Large intestine (tissue), 3 donors: ENCODE measurements around the gene RNF112. TPM values are rescaled to one million over a fixed set of nuclear protein-coding genes. Genes with fewer than 3 reads are reported as not detected.

Experiments
- DNase-seq, 2 donors: peaks; one replicate each; pipeline versions ENCODE4 v3.0.0 to v3.0.0-alpha.2; 2013
- H3K27ac ChIP-seq: one replicate; pipeline ENCODE4 v1.5.1; 2013; ENCODE audit warnings: low read length
- H3K27me3 ChIP-seq: 2 replicates; pipeline ENCODE4 v1.6.1; 2013; ENCODE audit warnings: low read length; ENCODE audit not compliant: control insufficient read depth, insufficient read depth
- H3K36me3 ChIP-seq: 2 replicates; pipeline ENCODE4 v1.6.1; 2013; ENCODE audit warnings: low read length; ENCODE audit not compliant: control insufficient read depth, insufficient read depth
- H3K4me1 ChIP-seq: one replicate; pipeline ENCODE4 v1.6.1; 2013; ENCODE audit warnings: low read length; ENCODE audit not compliant: control insufficient read depth, insufficient read depth
- H3K4me3 ChIP-seq: one replicate; pipeline ENCODE4 v1.5.1; 2013; ENCODE audit warnings: low read length
- H3K9me3 ChIP-seq: one replicate; pipeline ENCODE4 v1.6.1; 2013; ENCODE audit warnings: mild to moderate bottlenecking, low read depth, low read length, moderate library complexity; ENCODE audit not compliant: control insufficient read depth
- WGBS: methylation state at CpG from one replicate; pipeline ENCODE4 v1.1.5; 2013; ENCODE audit warnings: low lambda C conversion rate; ENCODE audit not compliant: insufficient coverage; 5-methylcytosine and 5-hydroxymethylcytosine counted together
- polyA plus RNA-seq: library from polyadenylated mRNA; unstranded; fragments of 120-200 nt; gene quantifications from one replicate; pipeline ENCODE4 v1.2.1, GENCODE V29; 2013

RNF112 gene
- polyA plus RNA-seq, 1 donor: 3.7 TPM

DNA sequence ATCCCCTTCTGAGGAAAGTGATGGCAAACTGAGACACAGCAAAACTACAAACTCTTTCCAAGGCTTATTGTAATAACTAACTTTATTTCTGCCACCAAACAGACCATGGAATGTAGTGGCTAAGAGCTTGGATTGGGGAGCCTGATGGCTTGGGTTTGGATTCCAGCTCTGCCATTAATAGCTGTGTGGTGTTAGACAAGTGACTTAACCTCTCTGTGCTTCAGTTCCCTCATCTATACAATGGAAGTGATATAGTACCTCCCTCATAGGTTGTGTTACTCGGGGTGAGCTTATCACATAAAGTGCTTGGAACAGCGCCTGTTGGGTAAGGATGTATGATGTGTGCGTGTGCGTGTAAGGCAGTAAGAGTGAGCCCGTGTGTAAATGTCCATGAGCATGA lies 5.9 kb upstream of the RNF112 start:
- H3K4me3 ChIP-seq: no peak overlapping the region
- H3K9me3 ChIP-seq: no peaks in the 10 kb centered on the region
- no peaks in the 10 kb centered on the region for H3K27me3 ChIP-seq
- no CpG with 5 or more reads among the region's 5 CpGs for WGBS
- DNase-seq: no peak
- no peak overlapping the region for H3K27ac ChIP-seq
- no peaks in the 10 kb centered on the region for H3K4me1 ChIP-seq
- H3K36me3 ChIP-seq: no peaks in the 10 kb centered on the region

DNA sequence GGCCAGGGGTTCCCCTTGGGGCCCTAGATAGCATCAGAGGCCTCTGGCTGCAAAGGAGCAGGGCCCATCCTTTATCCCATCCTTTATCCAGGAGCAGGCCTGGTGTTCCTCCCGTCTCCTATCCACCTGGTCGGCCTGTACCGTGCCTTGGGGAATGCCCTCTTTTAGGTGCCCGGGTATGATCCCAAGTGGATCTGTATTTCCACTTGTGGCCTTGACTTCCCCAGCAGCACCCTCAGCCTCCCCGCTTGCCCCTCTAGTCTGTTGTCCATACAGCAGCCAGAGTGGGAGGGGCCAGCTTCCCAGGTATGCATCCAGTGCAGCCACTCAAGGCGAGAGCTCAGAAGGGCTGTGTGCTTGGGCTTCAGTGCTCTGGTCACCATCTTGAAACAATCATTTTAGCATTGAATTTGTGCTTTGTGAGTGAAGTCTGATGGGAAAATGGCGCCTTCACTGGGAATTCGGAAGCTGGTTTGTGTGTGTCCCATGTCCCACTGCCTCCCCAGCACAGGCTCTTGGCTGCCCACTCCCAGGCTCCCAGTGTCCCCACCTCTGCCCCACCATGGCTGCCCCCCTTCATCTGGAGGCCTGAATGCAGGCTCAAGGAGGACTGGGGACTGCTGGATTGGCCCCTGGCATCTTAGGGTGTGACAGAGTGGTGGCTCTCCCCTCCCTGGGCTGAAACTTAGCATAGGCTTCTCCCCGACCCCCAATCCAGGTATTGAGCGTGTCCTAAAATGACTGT lies 3.3 kb upstream of the RNF112 start:
- no CpG with 5 or more reads among the region's 10 CpGs for WGBS
- Histone ChIP-seq H3K4me1 (no peaks in the 10 kb centered on the region), H3K9me3 (no peaks in the 10 kb centered on the region), H3K4me3 (no peak overlapping the region), H3K27me3 (no peaks in the 10 kb centered on the region), H3K36me3 (no peaks in the 10 kb centered on the region), H3K27ac (no peak overlapping the region)
- DNase-seq: no peak

DNA sequence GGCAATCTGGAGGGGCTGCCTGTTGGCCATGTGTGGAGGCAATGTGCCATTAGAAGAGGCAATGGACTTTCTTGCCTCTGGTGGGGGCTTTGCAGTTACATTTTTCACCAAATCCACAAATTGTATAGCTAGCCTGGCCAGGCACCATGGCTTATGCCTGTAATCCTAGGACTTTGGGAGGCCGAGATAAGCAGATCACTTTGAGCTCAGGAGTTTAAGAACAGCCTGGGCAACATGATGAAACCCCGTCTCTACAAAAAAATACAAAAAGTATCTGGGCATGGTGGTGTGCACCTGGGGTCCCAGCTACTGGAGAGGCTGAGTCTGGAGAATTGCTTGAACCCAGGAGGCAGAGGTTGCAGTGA lies 2.7 kb upstream of the RNF112 start:
- Histone ChIP-seq H3K4me1 (no peaks in the 10 kb centered on the region), H3K36me3 (no peaks in the 10 kb centered on the region), H3K9me3 (no peaks in the 10 kb centered on the region), H3K27me3 (no peaks in the 10 kb centered on the region), H3K4me3 (no peak overlapping the region), H3K27ac (no peak overlapping the region)
- no peak for DNase-seq
- no CpG with 5 or more reads among the region's 2 CpGs for WGBS

DNA sequence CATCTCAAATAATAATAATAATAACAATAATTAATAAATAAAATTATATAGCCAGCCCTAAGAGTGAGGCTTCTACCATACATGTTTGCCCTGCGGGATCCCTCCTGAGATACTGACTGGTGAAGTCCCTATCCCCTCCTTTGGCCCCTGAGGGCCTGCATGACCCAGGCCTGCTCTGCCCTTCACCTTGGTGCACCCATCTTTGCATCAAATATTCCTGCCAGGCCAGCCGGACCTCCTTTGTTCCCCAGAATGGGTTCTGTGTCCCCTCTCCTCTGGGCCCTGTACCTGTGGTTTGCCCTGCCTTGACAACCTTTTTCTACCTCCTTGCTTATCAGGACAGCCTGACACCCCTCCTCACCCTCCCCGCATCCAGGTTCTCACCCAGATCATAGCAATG lies 2.0 kb upstream of the RNF112 start:
- Histone ChIP-seq H3K36me3 (no peaks in the 10 kb centered on the region), H3K27me3 (no peaks in the 10 kb centered on the region), H3K9me3 (no peaks in the 10 kb centered on the region), H3K4me3 (no peak overlapping the region), H3K4me1 (no peaks in the 10 kb centered on the region), H3K27ac (no peak overlapping the region)
- no peak for DNase-seq
- no CpG with 5 or more reads among the region's 3 CpGs for WGBS

DNA sequence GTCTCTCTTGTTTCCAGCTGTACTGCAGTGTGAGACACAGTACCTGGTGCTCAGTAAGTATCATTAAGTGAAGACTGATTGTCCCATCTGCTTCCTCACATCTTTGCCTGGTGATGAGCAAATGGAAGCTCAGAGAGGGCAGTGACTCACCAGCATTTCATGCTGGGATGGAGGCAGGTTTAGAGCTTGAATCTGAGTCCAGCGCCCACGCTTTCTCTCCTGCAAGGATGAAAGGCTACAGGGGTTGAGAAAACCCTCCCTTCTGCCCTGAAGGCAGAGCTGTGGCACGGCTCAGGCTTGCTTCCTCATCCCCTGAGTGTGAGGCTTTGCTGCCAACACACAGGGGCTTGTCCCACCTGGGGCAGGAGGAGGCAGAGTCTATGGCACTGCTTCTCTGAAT lies 1.5 kb upstream of the RNF112 start:
- no peak overlapping the region for H3K4me3 ChIP-seq
- no peaks in the 10 kb centered on the region for H3K36me3 ChIP-seq
- DNase-seq: no peak
- H3K27ac ChIP-seq: no peak overlapping the region
- no CpG with 5 or more reads among the region's 3 CpGs for WGBS
- H3K27me3 ChIP-seq: no peaks in the 10 kb centered on the region
- H3K4me1 ChIP-seq: no peaks in the 10 kb centered on the region
- H3K9me3 ChIP-seq: no peaks in the 10 kb centered on the region

DNA sequence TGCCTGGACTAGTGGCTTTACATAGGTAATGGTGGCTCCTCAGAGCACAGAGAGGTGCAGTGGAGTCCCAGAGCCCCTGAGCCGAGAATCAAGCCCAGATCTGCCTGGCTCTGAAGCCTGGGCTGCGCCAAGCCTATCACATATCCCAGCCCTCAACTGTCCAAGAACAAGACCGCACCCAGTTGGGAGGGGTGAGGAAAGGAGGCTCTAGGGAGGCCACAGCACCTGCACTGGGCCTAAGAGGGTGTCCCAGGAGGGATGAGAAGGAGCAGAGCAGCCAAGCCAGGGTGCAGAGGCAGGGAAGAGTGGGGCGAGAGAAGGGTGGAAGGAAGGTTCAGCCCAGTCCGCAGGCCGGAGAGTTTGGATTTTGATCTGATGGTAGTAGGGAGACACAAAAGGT lies 941 bp upstream of the RNF112 start:
- Histone ChIP-seq H3K4me1 (no peaks in the 10 kb centered on the region), H3K27ac (no peak overlapping the region), H3K36me3 (no peaks in the 10 kb centered on the region), H3K9me3 (no peaks in the 10 kb centered on the region), H3K4me3 (no peak overlapping the region), H3K27me3 (no peaks in the 10 kb centered on the region)
- no peak for DNase-seq
- WGBS: no CpG with 5 or more reads among the region's 6 CpGs

DNA sequence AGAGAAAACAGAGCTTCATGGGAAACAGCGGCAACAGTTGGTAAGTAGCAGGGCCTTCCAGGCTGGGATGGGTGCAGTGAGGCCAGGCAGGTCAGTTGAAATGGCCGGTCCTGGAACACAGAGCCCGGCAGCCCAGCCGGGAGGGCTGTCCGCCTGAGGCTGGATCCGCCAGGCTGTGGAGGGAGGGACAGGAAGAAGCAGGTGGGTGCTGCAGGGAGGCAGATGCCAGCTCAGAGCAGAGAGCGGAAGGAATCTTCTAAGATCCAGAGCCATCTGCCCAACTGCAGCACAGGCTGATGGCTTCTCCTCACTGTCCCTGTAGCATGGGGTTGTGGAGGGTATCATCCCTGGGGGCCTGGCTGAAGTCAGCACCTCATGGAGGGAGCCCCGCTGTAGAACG lies 599 bp downstream of the RNF112 start:
- no peak for DNase-seq
- no peaks in the 10 kb centered on the region for H3K27me3 ChIP-seq
- no peak overlapping the region for H3K27ac ChIP-seq
- no peak overlapping the region for H3K4me3 ChIP-seq
- H3K4me1 ChIP-seq: no peaks in the 10 kb centered on the region
- no CpG with 5 or more reads among the region's 9 CpGs for WGBS
- no peaks in the 10 kb centered on the region for H3K9me3 ChIP-seq
- H3K36me3 ChIP-seq: no peaks in the 10 kb centered on the region

DNA sequence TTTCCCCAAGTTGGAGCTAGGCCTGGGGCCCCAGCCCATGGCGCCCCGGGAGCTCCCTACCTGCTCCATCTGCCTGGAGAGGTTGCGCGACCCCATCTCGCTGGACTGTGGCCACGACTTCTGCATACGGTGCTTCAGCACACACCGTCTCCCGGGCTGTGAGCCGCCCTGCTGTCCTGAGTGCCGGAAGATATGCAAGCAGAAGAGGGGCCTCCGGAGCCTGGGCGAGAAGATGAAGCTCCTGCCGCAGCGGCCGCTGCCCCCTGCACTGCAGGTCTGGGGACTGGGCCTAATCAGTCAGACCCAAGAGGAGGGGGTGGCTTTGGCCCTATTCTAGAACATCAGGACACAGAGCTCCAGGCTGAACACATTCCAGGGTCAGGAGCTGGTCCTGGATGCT lies 1.5 kb downstream of the RNF112 start:
- no peak for DNase-seq
- Histone ChIP-seq H3K9me3 (no peaks in the 10 kb centered on the region), H3K36me3 (no peaks in the 10 kb centered on the region), H3K27ac (no peak overlapping the region), H3K4me1 (no peaks in the 10 kb centered on the region), H3K27me3 (no peaks in the 10 kb centered on the region), H3K4me3 (no peak overlapping the region)
- no CpG with 5 or more reads among the region's 16 CpGs for WGBS

DNA sequence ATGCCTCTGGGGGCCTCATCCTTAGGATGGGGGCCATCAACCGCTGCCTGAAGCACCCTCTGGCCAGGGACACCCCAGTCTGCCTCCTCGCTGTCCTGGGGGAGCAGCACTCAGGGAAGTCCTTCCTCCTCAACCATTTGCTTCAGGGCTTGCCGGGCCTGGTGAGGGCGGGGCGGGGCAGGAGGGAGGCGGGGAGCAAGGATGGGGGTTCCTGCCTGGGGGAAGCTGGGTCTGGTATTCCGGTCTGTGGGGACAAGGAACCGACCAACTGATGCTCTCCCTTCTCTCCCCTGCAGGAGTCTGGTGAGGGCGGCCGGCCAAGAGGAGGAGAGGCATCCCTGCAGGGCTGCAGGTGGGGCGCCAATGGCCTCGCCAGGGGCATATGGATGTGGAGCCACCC lies 2.0 kb downstream of the RNF112 start:
- no peak overlapping the region for H3K4me3 ChIP-seq
- H3K36me3 ChIP-seq: no peaks in the 10 kb centered on the region
- no CpG with 5 or more reads among the region's 12 CpGs for WGBS
- no peaks in the 10 kb centered on the region for H3K4me1 ChIP-seq
- H3K27ac ChIP-seq: no peak overlapping the region
- no peaks in the 10 kb centered on the region for H3K9me3 ChIP-seq
- DNase-seq: no peak
- no peaks in the 10 kb centered on the region for H3K27me3 ChIP-seq

DNA sequence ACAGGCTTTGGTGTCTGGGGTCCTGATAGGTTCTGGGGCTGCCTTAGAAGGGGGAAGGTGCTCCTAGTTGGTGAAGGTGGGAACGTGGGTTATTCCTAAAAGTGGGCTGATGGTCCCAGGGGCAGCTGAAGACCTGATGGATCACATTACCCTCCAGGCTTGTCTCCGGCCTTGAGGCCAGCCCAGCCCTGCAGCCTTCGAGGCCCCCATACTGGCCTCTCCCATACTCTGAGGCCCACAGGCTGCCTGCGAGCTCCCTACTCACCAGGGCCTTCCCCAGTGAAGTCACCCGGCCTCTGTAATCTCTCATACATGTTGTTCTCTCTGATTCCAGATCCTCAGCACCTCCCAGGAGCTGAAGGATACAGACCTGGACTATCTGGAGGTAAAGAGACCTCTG lies 2.7 kb downstream of the RNF112 start:
- no peak overlapping the region for H3K27ac ChIP-seq
- no CpG with 5 or more reads among the region's 5 CpGs for whole genome bisulfite sequencing
- H3K9me3 ChIP-seq: no peaks in the 10 kb centered on the region
- H3K4me1 ChIP-seq: no peaks in the 10 kb centered on the region
- H3K27me3 ChIP-seq: no peaks in the 10 kb centered on the region
- H3K36me3 ChIP-seq: no peaks in the 10 kb centered on the region
- H3K4me3 ChIP-seq: no peak overlapping the region
- DNase-seq: no peak
